Loucy (cell line): ENCODE results near the gene HOXA1.

Experiments used
- H2AFZ ChIP-seq: fragments of 200-600 bp; sonication (generic); 2 replicates; pipeline ENCODE4 v1.6.0; 2016; ENCODE audit warnings: antibody characterized with exemption, mild to moderate bottlenecking, low read length, moderate library complexity
- H3F3A ChIP-seq: fragments of 200-600 bp; 2 replicates; pipeline ENCODE4 v1.6.0; 2016; ENCODE audit warnings: antibody characterized with exemption, low read depth, mild to moderate bottlenecking
- H3K27me3 ChIP-seq: fragments of 200-600 bp; sonication (generic); 2 replicates; pipeline ENCODE4 v1.6.1; 2014; ENCODE audit warnings: low read length, mild to moderate bottlenecking; ENCODE audit not compliant: insufficient read depth, poor library complexity, severe bottlenecking
- H3K36me3 ChIP-seq: fragments of 200-600 bp; sonication (generic); 2 replicates; pipeline ENCODE4 v1.6.1; 2016; ENCODE audit warnings: low read length; ENCODE audit not compliant: insufficient read depth
- H3K4me1 ChIP-seq: fragments of 200-600 bp; sonication (generic); 2 replicates; pipeline ENCODE4 v1.5.1; 2014; ENCODE audit warnings: low read length, mild to moderate bottlenecking; ENCODE audit not compliant: insufficient read depth, poor library complexity, severe bottlenecking
- H3K4me2 ChIP-seq: fragments of 200-600 bp; sonication (generic); 2 replicates; pipeline ENCODE4 v1.6.0; 2014; ENCODE audit warnings: antibody characterized with exemption, low read length, low read depth, mild to moderate bottlenecking; ENCODE audit not compliant: poor library complexity, severe bottlenecking
- H3K4me3 ChIP-seq: fragments of 200-600 bp; sonication (generic); 2 replicates; pipeline ENCODE4 v1.5.1; 2014; ENCODE audit warnings: low read length, mild to moderate bottlenecking, mixed read lengths; ENCODE audit not compliant: poor library complexity, severe bottlenecking
- H3K79me2 ChIP-seq: fragments of 200-600 bp; sonication (generic); 2 replicates; pipeline ENCODE4 v1.6.1; 2014; ENCODE audit warnings: low read length; ENCODE audit not compliant: insufficient read depth
- H3K9ac ChIP-seq: fragments of 200-600 bp; sonication (generic); 2 replicates; pipeline ENCODE4 v1.6.0; 2014; ENCODE audit warnings: mild to moderate bottlenecking, low read depth, low read length, moderate library complexity; ENCODE audit not compliant: poor library complexity, severe bottlenecking
- H3K9me2 ChIP-seq: fragments of 200-600 bp; sonication (generic); replicated peaks from 2 replicates; pipeline ENCODE4 v1.6.1; 2016; ENCODE audit warnings: low read depth, low read length, mixed read lengths
- H3K9me3 ChIP-seq: fragments of 200-600 bp; sonication (generic); 2 replicates; pipeline ENCODE4 v1.6.1; 2014; ENCODE audit warnings: mild to moderate bottlenecking, antibody characterized with exemption, low read length, low read depth; ENCODE audit not compliant: insufficient read depth
- H4K20me1 ChIP-seq: fragments of 200-600 bp; sonication (generic); 2 replicates; pipeline ENCODE4 v1.6.0; 2014; ENCODE audit warnings: antibody characterized with exemption, low read length, mild to moderate bottlenecking; ENCODE audit not compliant: insufficient read depth, poor library complexity, severe bottlenecking
- CTCF ChIP-seq: fragments of 200-600 bp; sonication (generic); conservative IDR thresholded peaks from 2 replicates; pipeline ENCODE4 v1.5.1; 2014; ENCODE audit warnings: mild to moderate bottlenecking, antibody characterized with exemption, low read length
- EZH2phosphoT487 ChIP-seq: fragments of 200-600 bp; IDR thresholded peaks from 2 replicates; pipeline ENCODE4 v1.6.1; 2018; ENCODE audit warnings: antibody characterized with exemption, mild to moderate bottlenecking, moderate library complexity, borderline replicate concordance

HOXA1 gene

GRCh38 chr7:27103489-27104226 lies 7.9 kb upstream of the HOXA1 start:
- no peaks in the 10 kb centered on the region for H3K9me2 ChIP-seq
- no peak overlapping the region for H3K4me3 ChIP-seq
- no peak overlapping the region for H3K9ac ChIP-seq
- H3K4me2 ChIP-seq, result peak overlapping the region; percentile 95
- H3K4me1 ChIP-seq, result peaks cover 8% of the 10 kb centered on the region
- H3K27me3 ChIP-seq, result no peaks in the 10 kb centered on the region
- H3K79me2 ChIP-seq, result peaks cover 66% of the 10 kb centered on the region
- H3K36me3 ChIP-seq, result peaks cover 35% of the 10 kb centered on the region; the same call in 1 of the 2 replicates
- peaks cover 13% of the 10 kb centered on the region for H4K20me1 ChIP-seq
- H3K9me3 ChIP-seq, result no peaks in the 10 kb centered on the region
- no peaks in the 10 kb centered on the region for H3F3A ChIP-seq
- no peak overlapping the region for H2AFZ ChIP-seq
- no peak for TF ChIP-seq EZH2phosphoT487
- TF ChIP-seq CTCF, result no peak

GRCh38 chr7:27102581-27103442 lies 7.0 kb upstream of the HOXA1 start, which contains the start of gene HOXA2:
HOXA2 (minus strand) TSS chr7:27102683; CDS start chr7:27102500, 183 bp downstream.
- Histone ChIP-seq H3K4me3 (peak within 1 kb of the TSS; percentile 88), H3K4me2 (peak within 1 kb of the TSS; percentile 95), H3F3A (no peaks in the 10 kb centered on the region), H3K79me2 (peaks cover 75% of the 10 kb centered on the region), H3K9ac (peak within 1 kb of the TSS; percentile 87), H2AFZ (no peak within 1 kb of the TSS), H3K9me2 (no peaks in the 10 kb centered on the region), H3K36me3 (peaks cover 27% of the 10 kb centered on the region; the same call in 1 of the 2 replicates), H3K9me3 (no peaks in the 10 kb centered on the region), H4K20me1 (peaks cover 15% of the 10 kb centered on the region), H3K27me3 (no peaks in the 10 kb centered on the region), H3K4me1 (peaks cover 14% of the 10 kb centered on the region)
- TF ChIP-seq EZH2phosphoT487 (no peak), CTCF (no peak)

- Histone ChIP-seq H2AFZ (no peak overlapping the region), H4K20me1 (peaks cover 18% of the 10 kb centered on the region), H3K9ac (peak overlapping the region; percentile 87), H3F3A (no peaks in the 10 kb centered on the region), H3K4me3 (peak overlapping the region; percentile 88), H3K9me3 (no peaks in the 10 kb centered on the region), H3K27me3 (no peaks in the 10 kb centered on the region), H3K79me2 (peaks cover 82% of the 10 kb centered on the region), H3K4me2 (peak overlapping the region; percentile 95), H3K36me3 (peaks cover 22% of the 10 kb centered on the region; the same call in 1 of the 2 replicates), H3K4me1 (peaks cover 20% of the 10 kb centered on the region), H3K9me2 (no peaks in the 10 kb centered on the region)
- TF ChIP-seq CTCF (no peak), EZH2phosphoT487 (no peak)
Observed at GRCh38 chr7:27101957-27102580, 6.3 kb upstream of the HOXA1 start.
